Esophagus muscularis mucosa (tissue), 4 donors: ENCODE measurements around the gene TOR2A. TPM values are rescaled to one million over a fixed set of nuclear protein-coding genes. Genes with fewer than 3 reads are reported as not detected.

Source experiments
- DNase-seq: peaks from one replicate; pipeline ENCODE4 v3.0.0-alpha.2; 2017; ENCODE audit errors: extremely low spot score
- H3K27ac ChIP-seq, 4 donors: fragments of 200-600 bp; sonication (generic); replicated peaks in 1 of 4; 1 replicate in 3 of 4; 2 replicates in 1 of 4; pipeline ENCODE4 v1.5.1; 2016 to 2019; ENCODE audit warnings: mild to moderate bottlenecking in 1 of 4
- H3K27me3 ChIP-seq, 4 donors: fragments of 200-600 bp; sonication (generic); one replicate each; pipeline versions ENCODE4 v1.5.1 to v1.6.0; 2016 to 2019
- H3K36me3 ChIP-seq, 4 donors: fragments of 200-600 bp; sonication (generic); one replicate each; pipeline ENCODE4 v1.5.1; 2016 to 2019
- H3K4me1 ChIP-seq, 4 donors: fragments of 200-600 bp; sonication (generic); one replicate each; pipeline ENCODE4 v1.5.1; 2016 to 2019
- H3K4me3 ChIP-seq, 4 donors: fragments of 200-600 bp; sonication (generic); 1 replicate in 2 of 4; 2 replicates in 2 of 4; pipeline ENCODE4 v1.5.1; 2016 to 2019; ENCODE audit warnings: mild to moderate bottlenecking in 4 of 4, moderate library complexity in 1 of 4
- H3K9me3 ChIP-seq, 4 donors: fragments of 200-600 bp; sonication (generic); 1 replicate in 3 of 4; 2 replicates in 1 of 4; pipeline ENCODE4 v1.5.1; 2016 to 2019
- CTCF ChIP-seq, 3 experiments: fragments of 200-600 bp in 2 of 3; fragments of 450-650 bp in 1 of 3; sonication (generic) in 2 of 3; IDR thresholded peaks; one replicate each; pipeline ENCODE4 v1.5.1; 2017 to 2019; ENCODE audit warnings: antibody characterized with exemption in 3 of 3, mild to moderate bottlenecking in 2 of 3, moderate library complexity in 1 of 3
- EP300 ChIP-seq: sonication (generic); formaldehyde crosslinking; IDR thresholded peaks from one replicate; pipeline ENCODE4 v1.6.1; 2017; ENCODE audit warnings: antibody characterized with exemption
- POLR2A ChIP-seq: fragments of 450-650 bp; IDR thresholded peaks from one replicate; pipeline ENCODE4 v1.6.1; 2017; ENCODE audit warnings: antibody characterized with exemption, moderate library complexity, mild to moderate bottlenecking, low read depth
- POLR2AphosphoS5 ChIP-seq, 2 donors: sonication (generic); formaldehyde crosslinking; IDR thresholded peaks; one replicate each; pipeline ENCODE4 v1.6.1; 2017; ENCODE audit warnings: antibody characterized with exemption in 2 of 2
- WGBS: methylation state at CpG from one replicate; pipeline ENCODE4 v1.1.5; 2018; 5-methylcytosine and 5-hydroxymethylcytosine counted together
- intact Hi-C: fragments of 100-400 bp; cut with DNase I; formaldehyde crosslinking; loops from one replicate; pipeline ENCODE4 v1.15.1; 2023
- total RNA-seq, 4 donors: library from RNA; depleted of rRNA; stranded (reverse); fragments of >200 nt; gene quantifications; one replicate each; pipeline versions ENCODE4 v1.1.0 to v1.2.1, GENCODE V29; 2016

The TOR2A gene
- total RNA-seq, 4 donors from 2014 or later: 5.4 to 9.2 (median 7.0) TPM

DNA sequence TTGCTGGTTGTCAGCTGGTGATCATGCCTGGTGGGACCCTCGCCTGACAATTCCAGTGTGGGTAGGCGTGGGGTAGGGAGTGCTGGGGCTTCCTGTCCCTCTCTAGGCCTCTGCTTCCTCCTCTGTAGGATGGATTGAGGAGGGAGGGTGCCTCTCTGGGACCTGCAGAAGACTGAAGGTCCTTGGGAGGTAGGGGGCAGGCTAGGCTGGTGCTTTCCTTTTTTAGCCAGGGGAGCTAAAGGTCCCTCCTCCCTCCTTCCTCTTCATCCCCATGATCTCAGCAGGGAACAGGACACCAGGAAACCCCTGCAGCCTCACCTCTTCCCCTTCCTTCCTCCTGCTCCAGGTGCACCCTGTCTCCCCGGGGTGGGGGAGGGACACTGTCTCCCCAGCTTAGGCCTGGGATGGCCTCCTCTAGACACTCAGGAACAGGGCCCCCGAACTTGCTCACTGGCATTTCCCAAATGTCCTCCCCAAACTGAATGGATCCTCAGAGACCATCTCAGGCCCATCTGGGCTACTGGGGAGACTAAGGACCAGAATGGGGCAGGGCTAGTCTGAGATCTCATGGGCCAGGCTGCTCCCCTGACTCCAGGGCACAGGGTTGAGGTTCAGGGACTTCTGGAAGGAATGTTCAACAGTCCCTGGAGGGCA, 35.0 kb upstream of the TOR2A start:
- WGBS: 68% methylated on average over 3 of the region's 4 CpGs
- Histone ChIP-seq H3K36me3 (peaks cover 0 to 11% (median 0%) of the 10 kb centered on the region in 4 donors), H3K4me1 (peaks cover 28 to 43% (median 39%) of the 10 kb centered on the region in 4 donors), H3K27ac (peak overlapping the region; percentile 40 to 75 (median 70)), H3K4me3 (peak overlapping the region; percentile 53 to 70 (median 58)), H3K27me3 (peaks cover 0 to 11% (median 0%) of the 10 kb centered on the region in 4 donors), H3K9me3 (no peaks in the 10 kb centered on the region)
- no peak for TF ChIP-seq POLR2AphosphoS5 (IDR thresholded peaks at IDR 0.05)
- TF ChIP-seq EP300: no peak
- TF ChIP-seq POLR2A: no peak
- no peak for TF ChIP-seq CTCF (IDR thresholded peaks at IDR 0.05)
- no peak for DNase-seq
- intact Hi-C loops: no loop called here

GRCh38 chr9:127769101-127769500, 34.0 kb upstream of the TOR2A start:
- TF ChIP-seq CTCF (IDR thresholded peaks at IDR 0.05): no peak
- no peak for TF ChIP-seq POLR2AphosphoS5 (IDR thresholded peaks at IDR 0.05)
- 84% methylated on average over 5 of the region's 5 CpGs for WGBS
- intact Hi-C loops: no loop called here
- DNase-seq: no peak
- Histone ChIP-seq H3K27me3 (peaks cover 0 to 18% (median 0%) of the 10 kb centered on the region in 4 donors), H3K4me3 (peak overlapping the region in 3 of 4 donors; percentile 20 to 60 (median 21)), H3K9me3 (no peaks in the 10 kb centered on the region), H3K27ac (peak overlapping the region; percentile 48 to 75 (median 70)), H3K36me3 (peaks cover 0 to 11% (median 0%) of the 10 kb centered on the region in 4 donors), H3K4me1 (peaks cover 35 to 50% (median 41%) of the 10 kb centered on the region in 4 donors)

- Histone ChIP-seq H3K9me3 (no peaks in the 10 kb centered on the region), H3K27me3 (peaks cover 0 to 22% (median 0%) of the 10 kb centered on the region in 4 donors), H3K4me1 (peaks cover 35 to 50% (median 43%) of the 10 kb centered on the region in 4 donors), H3K27ac (peak overlapping the region; percentile 48 to 75 (median 70)), H3K4me3 (peak overlapping the region in 3 of 4 donors; percentile 20 to 60 (median 41)), H3K36me3 (peaks cover 0 to 11% (median 0%) of the 10 kb centered on the region in 4 donors)
- TF ChIP-seq POLR2AphosphoS5 (IDR thresholded peaks at IDR 0.05) (peak in 1 of 2 donors; percentile 18), POLR2A (no peak)
- 68% methylated on average over 8 of the region's 8 CpGs for WGBS
- no peak for DNase-seq
- intact Hi-C loops: no loop called here
Observed at GRCh38 chr9:127768698-127769097, 33.6 kb upstream of the TOR2A start.

GRCh38 chr9:127767909-127768331, 32.8 kb upstream of the TOR2A start:
- Histone ChIP-seq H3K27ac (peak overlapping the region; percentile 48 to 75 (median 70)), H3K9me3 (no peaks in the 10 kb centered on the region), H3K4me1 (peaks cover 36 to 57% (median 45%) of the 10 kb centered on the region in 4 donors), H3K4me3 (peak overlapping the region in 3 of 4 donors; percentile 5 to 41 (median 20)), H3K36me3 (peaks cover 0 to 11% (median 0%) of the 10 kb centered on the region in 4 donors), H3K27me3 (peaks cover 0 to 28% (median 0%) of the 10 kb centered on the region in 4 donors)
- DNase-seq: no peak
- TF ChIP-seq CTCF (IDR thresholded peaks at IDR 0.05): no peak
- no peak for TF ChIP-seq POLR2A
- no peak for TF ChIP-seq EP300
- TF ChIP-seq POLR2AphosphoS5 (IDR thresholded peaks at IDR 0.05): no peak
- intact Hi-C loops: no loop called here
- 52% methylated on average over 11 of the region's 13 CpGs for WGBS

DNA sequence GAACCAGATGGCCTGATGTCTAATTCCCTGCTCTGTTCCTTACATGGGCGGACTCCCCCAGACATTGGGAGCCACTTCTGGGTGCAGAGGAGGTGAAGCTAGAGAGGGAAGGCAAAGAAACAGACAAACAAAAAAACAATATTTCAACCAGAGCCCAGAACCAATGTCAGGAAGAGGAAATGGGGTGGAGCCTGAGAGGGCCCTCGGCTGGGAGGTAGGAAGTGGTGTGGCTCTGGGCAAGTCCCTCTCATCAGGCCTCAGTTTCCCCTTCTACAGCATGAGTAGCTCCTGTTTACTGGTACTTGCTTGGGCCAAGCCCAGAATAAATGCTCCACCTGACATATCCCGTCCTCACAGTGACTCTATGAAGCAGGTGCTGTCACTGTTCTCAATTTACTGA, 32.3 kb upstream of the TOR2A start:
- TF ChIP-seq POLR2A: no peak
- TF ChIP-seq POLR2AphosphoS5 (IDR thresholded peaks at IDR 0.05): no peak
- TF ChIP-seq EP300: no peak
- TF ChIP-seq CTCF (IDR thresholded peaks at IDR 0.05): no peak
- Histone ChIP-seq H3K27ac (peak overlapping the region; percentile 48 to 75 (median 70)), H3K36me3 (peaks cover 0 to 11% (median 0%) of the 10 kb centered on the region in 4 donors), H3K4me1 (peaks cover 36 to 61% (median 46%) of the 10 kb centered on the region in 4 donors), H3K9me3 (no peaks in the 10 kb centered on the region), H3K4me3 (peak overlapping the region in 1 of 4 donors; percentile 41), H3K27me3 (peaks cover 0 to 29% (median 0%) of the 10 kb centered on the region in 4 donors)
- 73% methylated on average over 3 of the region's 3 CpGs for WGBS
- intact Hi-C loops: no loop called here
- no peak for DNase-seq
